HL-60 (cell line): ENCODE data around the gene TBC1D24.

Source experiments
- CTCF ChIP-seq: IDR thresholded peaks from one replicate; pipeline ENCODE4 v1.5.1; 2011; ENCODE audit warnings: low read length, control low read depth, inconsistent platforms; ENCODE audit not compliant: insufficient read depth
- GABPA ChIP-seq: IDR thresholded peaks from 2 replicates; pipeline ENCODE4 v1.6.1; 2012; ENCODE audit warnings: low read depth
- SPI1 ChIP-seq: IDR thresholded peaks from 2 replicates; pipeline ENCODE4 v1.6.1; 2012; ENCODE audit warnings: low read depth, mild to moderate bottlenecking, borderline replicate concordance

- no peak for TF ChIP-seq CTCF
- no peak for TF ChIP-seq GABPA
- no peak for TF ChIP-seq SPI1
These were observed 18.3 kb upstream of the TBC1D24 start for GRCh38 chr16:2456551-2457153.
